KMS-11 (cell line): ENCODE results near the gene CDK8.

Source experiments
- H2AFZ ChIP-seq: fragments of 200-600 bp; sonication (generic); 2 replicates; pipeline ENCODE4 v1.6.1; 2016; ENCODE audit warnings: antibody characterized with exemption, mixed run types, low read depth
- H3K27ac ChIP-seq: fragments of 200-600 bp; sonication (generic); 2 replicates; pipeline ENCODE4 v1.6.1; 2016; ENCODE audit warnings: mild to moderate bottlenecking, mixed run types
- H3K27me3 ChIP-seq: fragments of 200-600 bp; sonication (generic); 2 replicates; pipeline ENCODE4 v1.6.1; 2017; ENCODE audit warnings: mild to moderate bottlenecking, low read depth, mixed run types, moderate library complexity; ENCODE audit not compliant: insufficient read depth
- H3K36me3 ChIP-seq: fragments of 200-600 bp; sonication (generic); 2 replicates; pipeline ENCODE4 v1.6.1; 2017; ENCODE audit warnings: mild to moderate bottlenecking, mixed run types; ENCODE audit not compliant: insufficient read depth
- H3K4me1 ChIP-seq: fragments of 200-600 bp; sonication (generic); 2 replicates; pipeline ENCODE4 v1.6.1; 2016; ENCODE audit warnings: mild to moderate bottlenecking, low read depth, mixed run types; ENCODE audit not compliant: poor library complexity, severe bottlenecking
- H3K4me2 ChIP-seq: fragments of 200-600 bp; sonication (generic); 2 replicates; pipeline ENCODE4 v1.7.0; 2016; ENCODE audit warnings: mild to moderate bottlenecking, mixed run types
- H3K4me3 ChIP-seq: fragments of 200-600 bp; sonication (generic); IDR thresholded peaks from 2 replicates; pipeline ENCODE4 v1.6.1; 2017; ENCODE audit warnings: low read depth, low read length, mixed read lengths; ENCODE audit not compliant: insufficient read depth
- H3K79me2 ChIP-seq: fragments of 200-600 bp; sonication (generic); 2 replicates; pipeline ENCODE4 v1.6.1; 2016; ENCODE audit warnings: low read depth, mixed run types; ENCODE audit not compliant: insufficient read depth
- H3K9ac ChIP-seq: fragments of 200-600 bp; sonication (generic); 2 replicates; pipeline ENCODE4 v1.6.1; 2016; ENCODE audit warnings: mild to moderate bottlenecking, mixed run types
- H4K20me1 ChIP-seq: fragments of 200-600 bp; sonication (generic); 2 replicates; pipeline ENCODE4 v1.6.1; 2016; ENCODE audit warnings: mild to moderate bottlenecking, mixed run types; ENCODE audit not compliant: insufficient read depth
- TF ChIP-seq, protein P1 (sequence below): fragments of 200-600 bp; sonication (generic); conservative IDR thresholded peaks from 2 replicates; pipeline ENCODE4 v1.6.1; 2017; ENCODE audit warnings: low read depth, mild to moderate bottlenecking, antibody characterized with exemption, low read length, moderate library complexity, mixed read lengths

The CDK8 gene

DNA sequence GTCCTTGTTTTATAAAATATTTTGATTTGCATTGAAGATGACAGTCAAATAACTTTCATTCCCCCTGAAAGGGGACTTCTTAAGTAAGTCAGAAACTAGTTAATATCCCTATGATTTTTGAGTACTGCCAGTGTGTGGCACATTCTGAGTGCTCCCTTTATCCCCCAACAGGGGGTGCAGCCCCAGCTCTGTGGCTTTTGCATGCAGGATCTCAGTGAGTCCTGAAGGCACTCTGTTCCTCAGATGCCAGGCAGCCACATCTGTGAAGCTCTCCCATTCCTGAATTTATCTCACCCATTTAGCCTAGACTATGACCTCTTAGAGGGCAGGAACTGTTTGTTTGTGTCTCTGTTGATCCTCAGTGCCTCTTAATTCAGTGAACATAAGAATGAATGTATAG is 123.1 kb downstream of the CDK8 start:
- H3K4me2 ChIP-seq, result no peak overlapping the region
- no peaks in the 10 kb centered on the region for H4K20me1 ChIP-seq

DNA sequence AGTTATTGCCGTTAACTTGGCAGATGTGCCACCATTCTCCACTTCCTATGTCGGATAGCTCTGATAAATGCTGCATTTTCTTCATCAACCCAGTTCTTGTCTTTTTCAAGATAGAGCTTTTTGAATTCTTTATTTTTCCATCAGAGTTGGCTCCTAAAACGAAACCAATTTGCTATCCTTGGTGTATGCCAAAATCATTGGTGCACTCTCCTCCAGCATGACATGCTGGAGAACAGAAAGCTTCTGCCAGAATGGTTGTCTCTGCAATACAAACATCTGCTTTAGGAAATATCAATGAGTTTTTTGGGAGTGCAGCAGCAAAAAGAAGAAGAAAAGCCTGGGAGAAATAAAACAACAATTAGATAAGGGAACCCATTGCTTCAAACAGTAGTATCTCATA is 124.2 kb downstream of the CDK8 start:
- Histone ChIP-seq H4K20me1 (no peaks in the 10 kb centered on the region), H2AFZ (no peak overlapping the region), H3K9ac (no peak overlapping the region), H3K4me3 (no peak overlapping the region), H3K4me1 (peaks cover 9% of the 10 kb centered on the region), H3K27ac (no peak overlapping the region), H3K36me3 (no peaks in the 10 kb centered on the region), H3K79me2 (no peaks in the 10 kb centered on the region), H3K4me2 (no peak overlapping the region), H3K27me3 (no peaks in the 10 kb centered on the region)
- TF ChIP-seq, protein P1, sequence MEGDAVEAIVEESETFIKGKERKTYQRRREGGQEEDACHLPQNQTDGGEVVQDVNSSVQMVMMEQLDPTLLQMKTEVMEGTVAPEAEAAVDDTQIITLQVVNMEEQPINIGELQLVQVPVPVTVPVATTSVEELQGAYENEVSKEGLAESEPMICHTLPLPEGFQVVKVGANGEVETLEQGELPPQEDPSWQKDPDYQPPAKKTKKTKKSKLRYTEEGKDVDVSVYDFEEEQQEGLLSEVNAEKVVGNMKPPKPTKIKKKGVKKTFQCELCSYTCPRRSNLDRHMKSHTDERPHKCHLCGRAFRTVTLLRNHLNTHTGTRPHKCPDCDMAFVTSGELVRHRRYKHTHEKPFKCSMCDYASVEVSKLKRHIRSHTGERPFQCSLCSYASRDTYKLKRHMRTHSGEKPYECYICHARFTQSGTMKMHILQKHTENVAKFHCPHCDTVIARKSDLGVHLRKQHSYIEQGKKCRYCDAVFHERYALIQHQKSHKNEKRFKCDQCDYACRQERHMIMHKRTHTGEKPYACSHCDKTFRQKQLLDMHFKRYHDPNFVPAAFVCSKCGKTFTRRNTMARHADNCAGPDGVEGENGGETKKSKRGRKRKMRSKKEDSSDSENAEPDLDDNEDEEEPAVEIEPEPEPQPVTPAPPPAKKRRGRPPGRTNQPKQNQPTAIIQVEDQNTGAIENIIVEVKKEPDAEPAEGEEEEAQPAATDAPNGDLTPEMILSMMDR, result no peak

More for the DNA sequence above, 123.1 kb downstream of the CDK8 start:
- Histone ChIP-seq H3K4me3 (no peak overlapping the region), H3K36me3 (no peaks in the 10 kb centered on the region), H3K27me3 (no peaks in the 10 kb centered on the region), H3K79me2 (no peaks in the 10 kb centered on the region), H3K27ac (no peak overlapping the region), H3K9ac (no peak overlapping the region), H3K4me1 (peaks cover 9% of the 10 kb centered on the region), H2AFZ (no peak overlapping the region)
- TF ChIP-seq, protein P1, result peak; percentile 57

DNA sequence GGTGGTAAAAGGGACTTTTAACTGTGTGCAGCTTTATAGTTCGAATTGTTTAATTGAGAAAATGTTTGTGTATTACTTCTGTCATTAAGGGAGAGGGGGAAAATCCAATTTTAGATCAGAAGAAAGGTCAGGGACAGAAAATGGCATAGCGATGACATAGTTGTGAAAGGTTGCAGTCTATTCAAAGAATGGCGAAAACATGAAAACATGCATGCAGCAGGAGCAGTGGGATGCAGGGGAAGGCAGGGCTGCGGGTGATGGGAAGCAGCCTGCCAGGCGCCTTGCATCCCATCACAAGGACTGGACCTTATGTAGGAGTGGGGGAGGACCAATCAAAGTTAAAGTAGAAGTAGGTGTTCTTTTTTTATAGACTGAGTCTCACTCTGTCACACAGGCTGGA is 125.9 kb downstream of the CDK8 start:
- Histone ChIP-seq H3K27ac (no peak overlapping the region), H3K9ac (no peak overlapping the region), H3K36me3 (no peaks in the 10 kb centered on the region), H3K4me3 (no peak overlapping the region), H3K4me1 (peaks cover 9% of the 10 kb centered on the region), H3K27me3 (no peaks in the 10 kb centered on the region), H2AFZ (no peak overlapping the region), H3K4me2 (no peak overlapping the region), H3K79me2 (no peaks in the 10 kb centered on the region), H4K20me1 (no peaks in the 10 kb centered on the region)
- TF ChIP-seq, protein P1, result no peak

DNA sequence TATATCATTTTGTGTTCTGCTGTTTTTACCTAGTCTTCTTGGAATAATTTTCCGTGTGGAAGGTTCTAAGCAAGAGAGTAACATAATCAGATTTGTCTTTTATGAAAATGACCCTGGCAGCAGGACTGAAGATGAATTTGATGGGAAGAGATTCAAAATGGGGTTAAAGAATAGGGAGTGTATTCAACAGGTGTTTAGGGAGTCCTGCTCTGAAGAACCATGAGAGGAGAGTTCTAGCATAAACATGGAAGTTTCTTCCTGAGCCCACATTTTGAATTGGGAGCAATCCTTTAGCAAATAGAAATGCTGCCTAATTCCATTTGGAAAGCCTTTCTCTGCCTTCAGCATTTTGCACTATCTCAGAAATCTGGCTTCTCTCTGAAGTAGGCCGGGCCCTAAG is 127.0 kb downstream of the CDK8 start:
- no peaks in the 10 kb centered on the region for H3K27me3 ChIP-seq
- H2AFZ ChIP-seq, result no peak overlapping the region
- no peak overlapping the region for H3K27ac ChIP-seq
- H3K36me3 ChIP-seq, result no peaks in the 10 kb centered on the region
- TF ChIP-seq, protein P1, result no peak
- H3K79me2 ChIP-seq, result no peaks in the 10 kb centered on the region
- no peaks in the 10 kb centered on the region for H4K20me1 ChIP-seq
- peaks cover 9% of the 10 kb centered on the region for H3K4me1 ChIP-seq
- H3K9ac ChIP-seq, result no peak overlapping the region
- H3K4me3 ChIP-seq, result no peak overlapping the region
- no peak overlapping the region for H3K4me2 ChIP-seq

DNA sequence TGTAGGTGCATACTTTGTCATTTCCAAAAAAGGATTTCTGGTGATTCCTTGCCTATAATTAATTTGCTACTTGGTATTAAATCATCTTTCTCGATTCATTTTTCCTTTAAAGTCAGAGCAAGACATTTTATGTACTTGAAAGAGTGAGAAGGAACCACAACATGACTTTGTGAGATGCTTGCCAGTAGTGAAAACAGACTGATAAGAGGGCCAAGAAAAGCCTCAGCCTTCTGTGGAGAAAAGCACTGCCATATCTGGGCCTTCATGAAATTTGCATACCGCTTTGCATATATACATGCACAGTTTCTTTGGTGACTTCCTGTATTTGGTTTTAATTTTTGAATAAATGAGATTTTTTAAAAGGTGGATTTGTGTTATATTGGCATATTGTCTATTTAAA is 128.4 kb downstream of the CDK8 start:
- Histone ChIP-seq H3K27ac (no peak overlapping the region), H3K4me3 (no peak overlapping the region), H3K36me3 (no peaks in the 10 kb centered on the region), H3K4me2 (no peak overlapping the region), H3K27me3 (no peaks in the 10 kb centered on the region), H3K9ac (no peak overlapping the region), H4K20me1 (no peaks in the 10 kb centered on the region), H3K4me1 (peaks cover 9% of the 10 kb centered on the region), H2AFZ (no peak overlapping the region), H3K79me2 (no peaks in the 10 kb centered on the region)
- TF ChIP-seq, protein P1, result no peak
